Measurements from ENCODE around the gene KDELR3.
"Not testable (repeated sequence)": the region's sequence is repeated elsewhere in the genome, so short reads cannot be mapped to it uniquely, and the experiment has no call there.

The KDELR3 gene

DNA sequence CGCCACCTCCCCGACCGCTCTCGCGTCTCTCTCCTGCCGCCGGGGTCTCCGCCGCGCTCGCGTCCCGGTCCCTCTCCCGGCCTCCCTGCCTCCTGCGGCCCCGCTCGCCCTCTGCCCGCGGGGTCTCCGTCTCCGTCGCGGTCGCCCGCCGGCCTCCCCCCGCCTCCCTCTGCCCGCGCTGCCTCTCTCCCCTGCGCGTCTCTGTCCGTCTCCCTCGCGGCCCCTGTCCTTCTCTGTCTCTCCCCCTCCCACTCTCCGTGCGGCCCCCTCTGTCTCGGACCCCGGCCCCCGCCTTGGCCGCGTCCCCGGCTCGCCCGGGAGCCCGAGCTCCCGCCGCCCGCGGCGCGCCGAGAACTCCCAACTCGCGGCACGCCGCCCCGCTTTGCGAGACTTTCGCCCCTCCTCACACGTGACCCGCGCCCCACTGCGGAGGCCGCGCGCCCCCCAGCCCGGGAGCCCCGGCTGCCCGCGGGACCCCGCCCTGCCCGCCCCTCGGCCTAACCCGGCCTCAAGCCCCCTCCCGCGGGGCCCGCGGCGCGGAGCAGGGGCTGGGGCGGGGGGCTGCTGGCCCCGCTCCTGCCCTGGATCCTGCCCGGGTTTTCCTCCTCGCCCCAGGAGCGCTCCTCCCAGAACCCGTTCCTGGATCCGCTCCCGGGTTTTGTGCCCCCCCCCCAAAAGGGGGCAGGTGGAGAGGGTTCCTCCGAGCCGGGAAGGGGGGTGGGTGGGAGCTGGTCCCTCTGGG is 12.2 kb upstream of the KDELR3 start:
- DNase-seq (ENCODE audit: low read depth in 1 of 2, low spot score in 1 of 2), result peak in 1 of 2 donors; percentile 20

DNA sequence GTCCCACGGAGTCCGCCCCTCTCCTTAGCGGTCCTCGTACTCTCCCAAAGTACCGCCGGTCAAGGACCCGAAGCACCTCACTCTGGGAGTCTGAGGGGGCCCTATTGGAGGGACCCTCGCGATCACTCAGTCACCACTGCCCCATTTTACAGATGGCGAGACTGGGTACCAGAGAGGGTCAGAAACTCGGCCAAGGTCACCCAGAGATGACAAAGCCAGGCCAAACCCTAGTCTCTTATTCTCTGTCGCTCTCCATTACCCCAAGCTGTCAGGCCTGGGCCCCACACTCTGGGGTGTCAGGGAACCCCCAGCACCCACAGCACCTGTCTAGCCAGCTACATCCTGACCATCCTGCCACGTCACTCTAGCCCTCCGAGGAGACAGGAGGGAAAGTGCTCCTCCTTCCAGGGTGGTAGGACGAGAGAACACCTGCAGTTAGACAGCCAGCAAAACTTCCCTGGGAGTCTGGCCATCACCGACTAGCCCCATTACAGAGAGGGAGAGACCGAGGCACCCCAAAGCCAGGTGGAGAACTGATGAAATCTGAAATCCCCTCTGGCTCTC is 11.5 kb upstream of the KDELR3 start:
- DNase-seq (ENCODE audit: low read depth in 1 of 2, low spot score in 1 of 2), result no peak

DNA sequence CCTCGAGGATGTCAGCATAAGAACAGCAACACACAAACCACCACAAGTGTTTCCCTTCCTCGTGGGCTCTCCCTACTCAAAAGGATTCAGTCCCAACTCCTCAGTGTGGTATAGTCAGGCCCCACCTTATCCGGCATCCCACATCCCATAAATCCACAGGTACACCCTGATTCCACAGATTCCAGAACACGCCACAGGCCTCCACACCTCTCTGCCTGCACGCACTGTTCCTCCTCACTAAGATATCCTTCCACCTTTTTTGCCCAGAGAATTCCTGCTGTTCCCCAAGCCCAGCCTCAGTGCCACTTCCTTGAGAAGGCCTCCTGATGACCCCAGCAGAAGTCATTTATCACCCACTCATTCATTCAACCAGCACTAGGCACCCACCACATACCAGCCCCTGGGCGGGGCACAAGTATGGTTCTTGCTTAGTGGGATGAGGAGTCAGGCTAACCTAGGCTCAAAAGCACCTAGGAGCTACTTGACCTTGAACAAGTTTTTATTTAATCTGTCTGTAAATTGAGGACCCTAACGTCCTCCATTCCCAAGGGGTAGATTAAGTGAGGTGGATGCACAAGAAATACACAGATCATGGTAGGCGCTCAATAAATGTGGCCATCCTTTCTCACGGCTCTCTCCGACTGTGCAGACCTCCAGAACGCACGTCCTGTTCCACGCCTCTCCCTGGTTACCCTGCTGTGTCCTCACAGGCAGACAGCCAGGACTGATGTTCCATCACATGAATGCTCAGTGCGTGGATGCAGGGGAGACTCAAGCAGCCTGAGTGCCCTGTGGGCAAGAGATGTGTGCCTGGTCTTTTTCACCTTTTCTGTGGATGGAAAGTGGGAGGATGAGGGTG is 10.8 kb upstream of the KDELR3 start:
- no peak for DNase-seq (ENCODE audit: low read depth in 1 of 2, low spot score in 1 of 2)

GRCh38 chr22:38460426-38460840 is 7.5 kb upstream of the KDELR3 start:
- DNase-seq (ENCODE audit: low read depth in 1 of 2, low spot score in 1 of 2), result no peak

GRCh38 chr22:38461057-38461413 is 6.9 kb upstream of the KDELR3 start:
- DNase-seq (ENCODE audit: low read depth in 1 of 2, low spot score in 1 of 2), result no peak

- DNase-seq (ENCODE audit: low read depth in 1 of 2, low spot score in 1 of 2), result peak in 1 of 2 donors; percentile 42
These were observed 6.3 kb upstream of the KDELR3 start for GRCh38 chr22:38461414-38462081.

GRCh38 chr22:38462960-38463784 is 4.7 kb upstream of the KDELR3 start:
- DNase-seq (ENCODE audit: low read depth in 1 of 2, low spot score in 1 of 2), result no peak

- DNase-seq (ENCODE audit: low read depth in 1 of 2, low spot score in 1 of 2), result no peak
These were observed 2.8 kb upstream of the KDELR3 start for GRCh38 chr22:38464992-38465672.

GRCh38 chr22:38465673-38466490 is 2.0 kb upstream of the KDELR3 start:
- DNase-seq (ENCODE audit: low read depth in 1 of 2, low spot score in 1 of 2), result no peak

DNA sequence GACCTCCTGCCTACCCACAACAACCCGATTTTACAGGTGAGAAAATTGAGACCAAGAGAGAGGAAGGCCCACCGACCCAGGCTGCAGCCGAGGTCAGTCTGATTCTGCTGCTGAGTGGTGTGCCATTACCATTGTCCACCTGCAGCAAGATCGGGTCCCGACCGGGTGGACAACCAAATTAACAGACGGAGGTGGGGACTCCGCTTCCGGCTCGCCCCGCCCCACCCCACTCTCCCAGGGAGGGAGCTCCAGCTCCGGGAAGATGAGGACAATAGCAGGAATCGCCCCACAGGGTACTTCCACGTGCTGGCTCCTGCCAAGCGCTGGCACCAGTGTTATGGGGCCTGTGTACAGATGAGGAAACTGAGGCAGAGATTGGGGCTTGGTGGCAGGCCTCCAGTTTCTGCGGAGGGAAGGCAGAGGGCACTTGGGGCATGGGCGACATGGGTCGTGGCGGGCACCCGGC is 425 bp upstream of the KDELR3 start:
- DNase-seq (ENCODE audit: low read depth in 1 of 2, low spot score in 1 of 2), result no peak

DNA sequence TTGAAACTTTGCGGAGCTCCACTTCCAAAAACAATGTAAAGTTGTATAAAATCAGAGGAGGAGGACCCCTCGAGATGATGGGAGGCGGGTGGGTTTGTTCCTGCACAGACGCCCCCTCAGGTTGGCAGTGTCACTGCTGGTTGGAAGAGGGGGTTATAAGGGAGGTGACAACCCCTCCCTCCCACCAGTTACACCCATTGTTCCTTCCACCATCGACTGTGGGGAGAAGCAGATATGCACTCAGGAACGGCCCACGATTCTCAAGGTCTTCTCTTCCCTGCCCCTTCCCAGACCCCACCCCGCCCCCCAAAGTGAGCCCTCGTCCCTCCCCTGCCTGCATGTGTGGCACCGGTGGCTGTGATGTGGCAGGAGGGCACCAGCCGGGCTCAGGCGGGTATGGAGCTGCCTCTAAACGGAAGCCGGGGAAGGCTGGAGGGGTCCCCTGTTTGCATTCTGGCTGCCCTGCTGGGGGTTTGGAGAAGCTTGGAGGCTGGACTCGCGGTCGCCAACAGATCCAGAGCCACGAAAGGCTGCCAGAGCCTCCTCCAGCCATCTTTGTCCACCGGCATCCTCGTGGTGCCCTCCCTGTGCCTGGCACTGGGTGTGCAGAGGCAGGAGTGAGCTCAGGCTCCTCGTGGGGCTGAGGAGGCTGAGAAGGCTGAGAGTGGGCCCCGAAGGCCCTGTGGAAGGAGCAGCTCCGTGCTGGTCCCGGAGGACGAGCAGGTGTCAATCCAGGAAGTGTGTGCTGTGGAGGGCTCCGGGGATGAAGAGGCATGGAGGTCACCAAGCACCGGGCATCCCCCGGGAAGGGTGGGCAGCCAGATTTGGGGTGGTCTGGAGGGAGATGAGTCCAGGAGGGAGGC is 778 bp downstream of the KDELR3 start:
- no peak for DNase-seq (ENCODE audit: low read depth in 1 of 2, low spot score in 1 of 2)

DNA sequence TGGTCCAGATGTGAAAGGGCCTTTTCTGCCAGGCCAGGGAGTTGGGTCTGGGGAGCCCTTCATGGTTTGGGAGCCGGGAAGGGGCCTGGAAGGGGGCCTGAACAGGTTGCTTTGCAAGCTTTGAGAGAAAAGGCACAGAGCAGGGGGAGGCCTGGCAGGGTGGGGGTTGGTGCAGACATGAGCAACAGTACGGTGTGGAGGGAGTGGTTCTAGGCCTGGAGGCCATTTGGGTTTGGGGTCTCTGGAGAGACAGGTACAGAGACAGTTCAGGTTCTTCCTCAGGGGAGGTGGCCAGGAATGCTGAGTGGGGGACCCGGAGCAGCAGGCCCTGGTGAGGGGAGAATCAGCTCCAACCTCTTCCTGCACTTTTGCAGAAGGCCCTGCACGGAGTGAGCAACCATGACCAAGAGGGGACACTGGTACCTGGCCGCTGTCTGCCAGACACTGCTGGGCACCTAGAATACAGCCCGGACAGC is 1.4 kb downstream of the KDELR3 start:
- no peak for DNase-seq (ENCODE audit: low read depth in 1 of 2, low spot score in 1 of 2)

DNA sequence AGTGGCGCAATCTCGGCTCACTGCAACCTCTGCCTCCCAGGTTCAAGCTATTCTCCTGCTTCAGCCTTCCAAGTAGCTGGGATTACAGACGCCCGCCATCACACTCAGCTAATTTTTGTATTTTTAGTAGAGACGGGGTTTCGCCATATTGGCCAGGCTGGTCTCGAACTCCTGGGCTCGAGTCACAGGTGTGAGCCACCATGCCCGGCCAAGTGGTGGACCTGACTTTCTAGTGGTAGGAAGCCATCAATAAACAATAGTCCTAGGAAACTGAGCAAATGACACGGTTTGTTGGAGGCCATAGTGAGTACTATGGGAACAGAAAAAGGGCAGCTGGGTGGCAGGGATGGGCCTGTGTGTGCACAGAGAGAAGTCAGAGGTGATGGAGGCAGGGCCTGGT is 2.3 kb downstream of the KDELR3 start:
- DNase-seq (ENCODE audit: low read depth in 1 of 2, low spot score in 1 of 2), result not testable (repeated sequence)

DNA sequence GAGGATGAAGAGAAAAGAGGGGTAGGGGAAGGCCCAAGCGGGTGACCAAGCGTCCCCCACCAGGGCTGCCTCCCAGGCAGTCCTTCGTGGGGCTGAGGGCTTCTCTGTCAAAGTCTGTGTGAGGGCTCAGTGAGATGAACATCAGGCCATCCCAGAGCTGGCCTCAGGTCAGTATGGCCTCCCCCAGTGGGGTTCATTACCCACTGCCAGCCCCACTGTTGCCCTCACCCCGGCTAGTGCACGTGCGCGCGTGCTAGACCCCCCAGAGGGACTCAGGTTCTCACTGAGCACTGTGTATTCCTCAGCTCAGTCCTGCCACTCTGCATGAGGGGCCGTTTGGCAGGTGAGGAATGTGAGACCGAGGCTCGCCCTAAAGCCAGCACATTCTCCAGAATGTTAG is 3.3 kb downstream of the KDELR3 start:
- no peak for DNase-seq (ENCODE audit: low read depth in 1 of 2, low spot score in 1 of 2)

DNA sequence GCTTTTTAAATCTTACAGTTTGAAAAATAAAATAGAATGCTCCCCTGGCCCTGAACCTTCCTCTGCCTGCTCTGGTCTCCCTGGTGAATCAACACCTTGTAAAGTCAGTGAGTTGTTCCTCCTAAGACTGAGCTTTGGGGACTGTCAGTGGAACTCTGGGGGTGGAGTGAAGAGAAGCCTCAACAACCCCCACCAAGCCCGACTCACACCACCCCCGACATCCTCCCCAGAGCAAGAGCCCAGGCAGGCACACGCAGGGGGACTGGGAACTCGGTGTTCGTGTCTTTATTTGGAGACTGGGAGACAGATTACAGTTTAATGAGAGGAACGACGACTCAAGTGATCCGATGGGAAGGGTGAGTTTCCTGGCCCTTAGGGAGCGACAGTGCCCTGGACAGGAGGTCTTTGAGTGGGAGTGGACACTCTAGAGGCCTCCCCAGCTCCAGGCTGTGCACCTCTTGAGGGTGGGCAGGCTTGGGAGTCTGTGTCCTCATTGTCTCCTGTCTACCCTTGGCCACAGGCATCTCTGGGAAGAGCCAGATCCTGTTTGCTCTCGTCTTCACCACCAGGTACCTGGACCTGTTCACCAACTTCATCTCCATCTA is 6.2 kb downstream of the KDELR3 start:
- no peak for DNase-seq (ENCODE audit: low read depth in 1 of 2, low spot score in 1 of 2)

- DNase-seq (ENCODE audit: low read depth in 1 of 2, low spot score in 1 of 2), result no peak
These were observed 9.7 kb downstream of the KDELR3 start for GRCh38 chr22:38477585-38477984.

GRCh38 chr22:38479096-38479837 is 11.4 kb downstream of the KDELR3 start:
- no peak for DNase-seq (ENCODE audit: low read depth in 1 of 2, low spot score in 1 of 2)

Measured in stimulated activated CD4-positive, alpha-beta T cell treated with anti-CD3 and anti-CD28 coated beads, Interleukin-15, amount 100 ng/mL, for 1 hour (primary cell).